GM21825 (cell line): ENCODE results near the gene SLC35F6.

Experiments used
- ATAC-seq: cut with Tn5 transposase; IDR thresholded peaks from one replicate; pipeline ENCODE4 v1.9.1; 2021; ENCODE audit warnings: mild to moderate bottlenecking, moderate library complexity; ENCODE audit not compliant: unreplicated experiment

SLC35F6 gene

GRCh38 chr2:26816893-26817292 is 52.8 kb downstream of the SLC35F6 start:
- no peak for ATAC-seq

DNA sequence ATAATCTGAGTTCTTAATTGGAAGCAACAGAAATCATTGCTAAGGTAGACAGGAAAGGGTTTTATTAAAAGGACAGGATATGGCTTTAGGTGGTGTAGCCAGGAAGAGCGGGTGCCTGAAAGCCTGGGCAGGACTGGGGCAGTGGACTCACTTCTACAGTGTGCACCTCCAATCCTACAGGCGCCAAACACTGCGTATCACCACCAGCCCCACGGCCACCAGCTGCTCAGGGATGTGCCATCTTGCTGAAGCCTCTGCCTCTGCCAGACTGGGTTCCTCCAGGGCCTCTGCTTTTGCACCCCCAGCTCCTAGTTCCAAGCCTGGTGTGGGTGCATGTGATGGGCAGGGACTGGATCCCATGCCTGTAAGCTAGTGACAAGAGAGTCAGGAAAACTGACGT is 54.2 kb downstream of the SLC35F6 start:
- no peak for ATAC-seq

DNA sequence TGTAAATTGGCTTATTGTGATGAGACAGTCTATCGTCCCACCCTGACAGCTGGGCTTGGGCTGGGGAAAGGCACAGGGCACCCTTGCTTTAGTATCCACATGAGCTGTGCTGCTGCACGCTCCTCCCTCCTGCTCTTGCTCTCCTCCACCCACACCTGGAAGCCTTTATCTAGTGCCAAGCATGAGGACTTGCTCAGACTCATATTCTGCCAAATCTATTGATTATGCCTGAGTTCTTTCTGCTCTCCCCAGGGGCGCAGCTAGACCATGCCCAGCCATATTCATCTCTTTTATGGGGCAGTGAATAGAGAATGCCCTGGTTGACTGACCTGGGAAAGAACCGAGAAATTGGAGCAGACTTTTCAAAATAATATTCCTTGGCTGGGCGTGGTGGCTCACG is 54.9 kb downstream of the SLC35F6 start:
- no peak for ATAC-seq

DNA sequence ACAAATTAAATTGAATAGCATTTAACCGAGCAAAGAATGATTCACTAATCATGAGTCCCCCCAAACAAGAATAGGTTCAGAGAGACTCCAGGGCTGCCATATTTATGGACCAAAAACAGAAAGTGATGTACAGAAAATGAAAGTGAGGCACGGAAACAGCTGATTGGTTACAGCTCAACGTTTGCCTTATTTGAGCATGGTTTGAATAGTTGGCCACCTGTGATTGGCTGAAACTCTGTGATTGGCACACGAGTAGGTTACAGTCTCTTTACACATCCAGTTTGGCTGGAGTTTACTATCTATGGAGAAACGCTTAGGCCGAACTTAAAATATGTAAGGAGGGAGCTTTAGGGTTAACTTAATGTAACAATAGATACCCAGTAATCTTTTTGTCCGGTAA is 56.8 kb downstream of the SLC35F6 start:
- ATAC-seq: no peak

GRCh38 chr2:26822877-26823276 is 58.8 kb downstream of the SLC35F6 start:
- ATAC-seq: no peak
